Forelimb muscle (tissue), 1 donor: ENCODE measurements around the gene BMPR1B. TPM values are rescaled to one million over a fixed set of nuclear protein-coding genes. Genes with fewer than 3 reads are reported as not detected.

Experiments
- DNase-seq: peaks from one replicate; pipeline ENCODE4 v3.0.0-alpha.2; 2013; ENCODE audit warnings: low read depth
- polyA plus RNA-seq: library from polyadenylated mRNA; unstranded; fragments of 120-200 nt; gene quantifications from one replicate; pipeline ENCODE4 v1.2.1, GENCODE V29; 2013; ENCODE audit not compliant: insufficient read length

Gene BMPR1B
- polyA plus RNA-seq, 1 donor: 16.0 TPM

- no peak for DNase-seq
Observed at GRCh38 chr4:95183656-95184408, 426.1 kb downstream of the BMPR1B start.

GRCh38 chr4:95186666-95187065 lies 428.9 kb downstream of the BMPR1B start:
- DNase-seq: no peak

- DNase-seq: no peak
Observed at GRCh38 chr4:95188701-95189370, 431.1 kb downstream of the BMPR1B start.

GRCh38 chr4:95190751-95191436 lies 433.1 kb downstream of the BMPR1B start:
- DNase-seq: no peak

GRCh38 chr4:95191537-95191936 lies 433.8 kb downstream of the BMPR1B start:
- no peak for DNase-seq

- no peak for DNase-seq
Observed at GRCh38 chr4:95193391-95194224, 435.9 kb downstream of the BMPR1B start.

GRCh38 chr4:95197353-95197752 lies 439.6 kb downstream of the BMPR1B start:
- DNase-seq: no peak

- DNase-seq: no peak
Observed at GRCh38 chr4:95198961-95199360, 441.2 kb downstream of the BMPR1B start.

- no peak for DNase-seq
Observed at GRCh38 chr4:95204267-95204844, 446.6 kb downstream of the BMPR1B start.

- no peak for DNase-seq
Observed at GRCh38 chr4:95204873-95205272, 447.1 kb downstream of the BMPR1B start.
